HG02852 (cell line): ENCODE measurements around the gene IL18RAP.

Experiments used
- ATAC-seq: cut with Tn5 transposase; IDR thresholded peaks from one replicate; pipeline ENCODE4 v1.9.1; 2021; ENCODE audit warnings: mild to moderate bottlenecking, moderate library complexity; ENCODE audit not compliant: unreplicated experiment

The IL18RAP gene, protein sequence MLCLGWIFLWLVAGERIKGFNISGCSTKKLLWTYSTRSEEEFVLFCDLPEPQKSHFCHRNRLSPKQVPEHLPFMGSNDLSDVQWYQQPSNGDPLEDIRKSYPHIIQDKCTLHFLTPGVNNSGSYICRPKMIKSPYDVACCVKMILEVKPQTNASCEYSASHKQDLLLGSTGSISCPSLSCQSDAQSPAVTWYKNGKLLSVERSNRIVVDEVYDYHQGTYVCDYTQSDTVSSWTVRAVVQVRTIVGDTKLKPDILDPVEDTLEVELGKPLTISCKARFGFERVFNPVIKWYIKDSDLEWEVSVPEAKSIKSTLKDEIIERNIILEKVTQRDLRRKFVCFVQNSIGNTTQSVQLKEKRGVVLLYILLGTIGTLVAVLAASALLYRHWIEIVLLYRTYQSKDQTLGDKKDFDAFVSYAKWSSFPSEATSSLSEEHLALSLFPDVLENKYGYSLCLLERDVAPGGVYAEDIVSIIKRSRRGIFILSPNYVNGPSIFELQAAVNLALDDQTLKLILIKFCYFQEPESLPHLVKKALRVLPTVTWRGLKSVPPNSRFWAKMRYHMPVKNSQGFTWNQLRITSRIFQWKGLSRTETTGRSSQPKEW

DNA sequence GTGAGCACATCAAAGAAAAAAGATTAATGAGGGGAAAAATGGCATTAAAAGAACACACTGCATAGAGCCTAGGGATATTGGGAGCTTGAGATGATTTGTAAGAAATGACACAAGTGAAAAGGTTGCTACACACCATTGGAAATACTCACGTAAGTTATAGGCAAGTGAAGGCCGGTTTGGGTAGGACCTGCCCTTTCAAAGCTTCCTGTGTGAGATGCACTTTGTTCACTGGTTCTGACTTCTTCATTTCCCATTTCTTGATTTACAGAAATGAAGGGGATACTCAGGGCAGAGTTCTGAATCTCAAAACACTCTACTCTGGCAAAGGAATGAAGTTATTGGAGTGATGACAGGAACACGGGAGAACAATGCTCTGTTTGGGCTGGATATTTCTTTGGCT, at the start of gene IL18RAP:
TSS of gene IL18RAP (plus strand) at position 251 of the 400 bp plus-strand sequence. CDS start at position 369, 118 bp downstream.
- no peak for ATAC-seq

DNA sequence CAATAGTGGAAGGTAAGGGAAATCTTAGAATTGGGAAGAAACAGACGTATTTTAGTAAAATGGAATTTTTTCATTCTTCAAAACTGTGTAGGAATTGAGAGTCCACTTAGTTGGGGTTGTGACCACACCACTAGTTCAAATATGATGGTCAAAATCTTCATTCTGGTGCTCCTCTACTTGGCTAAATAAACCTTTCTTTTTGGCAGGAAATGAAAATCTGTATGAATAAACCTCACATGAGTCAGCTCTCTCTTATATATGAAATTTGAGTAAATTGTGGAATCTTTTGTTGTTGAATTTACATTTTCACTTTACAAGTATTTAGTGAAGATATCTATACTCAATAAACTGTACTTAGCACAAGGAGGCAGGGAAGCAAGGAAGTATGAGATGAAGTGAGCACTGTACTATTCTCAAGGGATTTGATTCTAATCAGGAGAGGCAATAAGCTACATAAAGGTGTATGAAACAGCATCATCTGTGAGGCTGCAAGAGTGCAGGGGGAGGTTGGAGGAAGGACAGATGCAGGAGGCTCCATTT, 46.8 kb upstream of the IL18RAP start:
- no peak for ATAC-seq

DNA sequence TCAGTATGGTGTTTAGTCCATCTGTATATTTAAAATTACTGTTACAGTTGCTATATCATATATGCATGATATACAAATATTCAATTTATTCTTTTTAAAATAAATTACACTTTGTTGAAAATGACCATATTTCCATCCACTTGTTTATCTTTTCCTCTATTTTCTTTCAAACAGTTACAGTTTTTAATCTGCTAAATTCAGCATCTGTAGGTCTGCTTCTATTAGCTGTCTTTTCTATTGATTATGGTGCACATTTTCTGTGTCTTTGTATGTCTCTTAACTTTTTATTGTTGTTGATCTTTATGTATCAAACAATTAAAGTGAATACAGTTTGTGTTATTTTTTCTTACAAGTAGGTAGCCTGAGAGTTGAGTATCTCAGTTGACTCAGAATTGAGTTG, 39.2 kb upstream of the IL18RAP start:
- no peak for ATAC-seq

DNA sequence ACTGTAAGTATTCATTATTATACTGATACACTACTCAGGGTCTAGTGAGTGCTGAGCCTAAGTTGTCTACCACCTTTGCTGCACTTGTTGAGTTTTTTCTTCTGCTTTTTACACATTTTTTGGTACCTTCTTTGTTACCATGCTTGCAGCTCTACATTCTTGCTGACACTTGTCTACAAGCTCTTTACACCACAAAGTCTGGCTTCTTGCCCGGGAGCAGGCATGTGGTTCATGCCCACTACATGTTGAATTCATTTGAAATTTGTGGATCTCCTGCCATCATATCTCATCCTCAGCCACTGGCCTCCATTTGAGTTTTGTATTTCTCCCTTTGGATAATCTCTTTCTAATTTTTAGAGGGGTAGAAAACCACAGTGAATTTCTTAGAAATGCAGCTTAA, 37.4 kb upstream of the IL18RAP start:
- ATAC-seq = no peak

DNA sequence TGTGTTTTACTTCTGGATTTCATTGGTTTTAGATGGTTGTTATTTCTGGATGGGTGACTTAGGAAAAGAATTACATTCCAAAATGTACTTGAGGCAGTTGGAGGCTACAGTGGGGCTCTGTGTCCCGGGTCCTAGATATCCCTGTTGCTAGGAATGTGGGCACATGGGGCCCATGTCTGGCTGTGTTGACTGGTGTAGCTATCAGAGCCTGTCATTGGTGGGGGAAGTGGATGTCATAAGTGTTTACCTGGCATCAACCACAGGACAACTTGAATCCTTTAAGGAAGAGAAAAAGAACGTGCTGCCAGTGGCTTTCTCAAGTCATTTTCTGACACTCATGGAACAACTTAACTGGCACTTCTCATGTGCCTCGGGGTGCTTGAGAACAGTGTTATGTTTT, 37.0 kb upstream of the IL18RAP start:
- no peak for ATAC-seq

DNA sequence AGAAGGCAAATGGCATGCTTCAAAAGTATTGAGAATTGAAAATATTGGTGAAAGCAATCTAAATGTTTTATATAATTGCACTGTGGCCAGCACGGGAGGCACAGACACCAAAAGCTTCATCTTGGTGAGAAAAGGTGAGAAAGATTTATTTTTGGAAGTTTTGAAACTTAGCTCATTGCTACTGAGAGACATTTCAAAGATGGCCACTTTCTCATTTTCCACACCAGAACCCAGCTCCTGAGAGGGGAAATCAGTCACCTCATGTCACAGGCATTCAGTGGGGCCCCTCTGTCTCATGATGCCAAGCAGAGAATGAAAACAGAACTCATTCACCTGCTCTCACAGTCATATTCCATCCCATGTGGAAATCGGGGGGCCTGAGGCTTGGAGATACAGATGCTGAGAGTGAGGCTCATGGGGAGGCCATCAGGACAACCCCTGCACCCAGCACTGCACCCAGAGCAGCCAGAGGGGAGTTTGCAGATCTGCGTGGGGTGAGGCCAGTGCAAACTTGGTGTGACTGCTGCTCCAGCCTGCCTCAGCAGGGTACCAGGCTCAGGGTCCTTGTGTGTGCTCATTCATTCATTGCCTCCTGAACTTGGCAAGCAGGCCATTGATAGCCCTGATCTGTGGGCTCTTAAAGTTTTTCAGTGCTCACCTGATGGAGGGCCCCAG, 36.0 kb upstream of the IL18RAP start:
- ATAC-seq = no peak

DNA sequence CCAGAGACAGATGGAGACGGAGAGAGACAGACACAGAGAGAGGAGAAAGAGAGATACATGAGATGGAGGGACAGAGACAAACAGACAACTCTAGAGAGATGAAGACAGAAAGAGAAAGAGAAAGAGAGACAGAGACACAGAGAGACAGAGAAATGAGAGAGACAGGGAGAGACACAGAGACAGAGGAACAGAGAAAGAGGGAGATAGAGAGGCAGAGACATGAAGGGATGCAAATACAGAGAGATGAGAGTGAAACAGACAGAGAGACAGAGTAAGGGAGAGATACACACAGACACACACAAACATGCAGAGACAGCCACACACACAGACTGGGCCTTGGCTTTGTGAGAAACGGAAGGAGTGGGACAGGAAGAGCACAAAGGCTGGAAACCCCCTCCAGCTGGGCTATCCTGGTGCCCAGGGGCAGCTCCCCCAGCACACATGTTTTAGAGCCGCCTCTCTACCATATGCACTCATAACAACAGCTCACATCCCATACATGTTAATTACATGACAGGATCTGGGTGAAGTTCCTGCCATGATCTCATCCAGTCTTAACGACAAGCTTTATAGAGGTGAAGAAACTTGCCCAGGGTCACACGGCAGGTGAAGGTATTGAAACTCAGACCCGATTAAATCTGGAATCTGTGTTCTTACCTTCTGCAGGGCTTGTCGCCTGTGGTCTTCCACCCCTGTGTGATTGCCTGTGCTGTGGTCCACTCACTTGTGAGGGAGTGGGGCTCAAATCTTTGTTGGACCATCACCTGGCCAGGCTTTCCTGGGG, 35.0 kb upstream of the IL18RAP start:
- ATAC-seq = peak; percentile 61

DNA sequence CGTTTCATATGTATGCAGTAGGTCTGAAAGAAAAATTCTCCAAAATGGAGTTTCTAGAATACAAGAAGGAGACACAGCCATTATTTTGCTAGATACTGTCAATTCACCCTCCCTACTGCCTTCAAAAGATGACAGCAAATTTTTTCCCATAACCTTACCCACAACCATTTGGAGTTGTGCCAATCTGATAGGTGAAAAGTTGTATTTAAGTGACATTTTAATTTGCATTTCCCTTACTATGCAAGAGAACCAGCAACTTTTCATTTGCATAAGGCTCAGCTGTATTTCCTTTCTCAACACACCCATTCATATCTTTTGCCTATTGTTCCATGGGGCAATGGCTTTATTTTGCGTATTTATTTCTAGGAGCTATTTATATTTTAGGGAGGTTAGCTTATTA, 31.4 kb upstream of the IL18RAP start:
- no peak for ATAC-seq

DNA sequence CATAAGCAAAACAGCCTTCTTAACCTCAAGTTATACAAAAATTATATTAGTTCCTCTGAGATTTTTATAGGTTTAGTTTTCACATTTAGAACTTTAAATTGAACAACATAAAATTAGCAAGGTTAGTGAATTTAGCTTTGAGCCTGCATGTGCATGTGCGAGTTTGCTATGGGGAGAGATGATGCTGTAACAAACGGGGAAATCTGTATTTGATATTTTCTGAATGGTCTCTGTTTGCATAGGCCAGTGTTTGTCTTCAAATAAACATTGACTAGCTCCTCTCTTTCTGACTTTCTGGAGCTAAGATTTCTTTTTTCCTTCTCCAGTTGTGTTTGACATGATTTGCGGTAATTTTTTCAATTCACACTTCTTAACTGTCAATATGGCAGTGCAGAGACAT, 30.9 kb upstream of the IL18RAP start:
- ATAC-seq = no peak

DNA sequence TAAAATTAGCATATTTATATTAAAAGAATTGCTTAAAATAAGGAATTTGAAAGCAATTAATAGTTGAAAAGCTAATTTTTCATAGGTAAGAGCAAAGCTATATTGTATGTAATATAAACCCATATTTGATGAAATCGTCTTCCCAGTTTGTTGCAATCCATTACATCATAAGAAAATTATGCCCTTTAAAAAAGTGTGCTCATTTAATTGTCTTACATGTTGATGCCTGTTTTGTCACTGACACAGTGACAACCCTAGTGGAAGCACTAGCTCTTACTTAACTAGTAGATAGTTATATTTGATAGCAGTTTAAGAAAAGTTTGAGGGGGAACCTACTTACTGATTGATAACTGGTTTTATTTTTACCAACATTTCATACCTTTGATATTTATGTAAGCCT, 30.0 kb upstream of the IL18RAP start:
- no peak for ATAC-seq

DNA sequence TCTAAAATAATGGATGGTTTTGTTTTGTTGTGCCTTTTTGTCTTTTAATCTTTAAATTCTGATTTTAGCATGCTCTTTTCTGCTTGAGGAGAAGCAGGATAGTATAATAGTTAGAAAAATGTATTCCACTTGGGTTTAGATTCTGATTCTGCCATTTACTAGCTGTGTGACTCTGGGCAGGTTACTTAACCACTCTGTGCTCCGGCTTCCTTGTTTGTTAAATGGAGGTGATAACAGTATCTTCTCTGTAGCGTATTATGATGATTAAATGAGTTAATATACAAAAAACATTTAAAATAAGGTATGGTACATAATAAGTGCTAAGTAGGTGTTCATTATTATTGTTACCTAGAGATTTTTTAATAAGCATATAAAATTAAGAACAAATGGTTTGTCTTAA, 26.9 kb upstream of the IL18RAP start:
- ATAC-seq = no peak

DNA sequence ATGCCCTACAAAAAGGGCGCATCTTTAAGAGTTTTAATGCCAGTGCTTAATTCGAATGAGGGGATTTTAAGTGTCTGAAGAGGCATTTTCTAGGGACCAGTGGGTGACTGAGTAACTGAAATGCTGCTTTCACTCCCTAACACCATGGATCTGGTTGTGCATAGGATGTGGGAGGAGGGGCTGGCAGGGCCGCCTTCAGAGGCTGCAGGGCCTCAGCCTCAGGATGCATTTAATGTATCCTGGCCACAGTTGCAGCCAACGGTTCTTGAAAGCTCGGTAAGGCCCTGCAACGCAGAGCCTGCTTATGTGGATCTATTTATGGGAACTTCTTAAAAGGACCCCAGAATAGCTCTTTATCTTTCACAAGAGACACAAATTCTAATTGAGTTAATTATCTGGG, 25.8 kb upstream of the IL18RAP start:
- no peak for ATAC-seq

DNA sequence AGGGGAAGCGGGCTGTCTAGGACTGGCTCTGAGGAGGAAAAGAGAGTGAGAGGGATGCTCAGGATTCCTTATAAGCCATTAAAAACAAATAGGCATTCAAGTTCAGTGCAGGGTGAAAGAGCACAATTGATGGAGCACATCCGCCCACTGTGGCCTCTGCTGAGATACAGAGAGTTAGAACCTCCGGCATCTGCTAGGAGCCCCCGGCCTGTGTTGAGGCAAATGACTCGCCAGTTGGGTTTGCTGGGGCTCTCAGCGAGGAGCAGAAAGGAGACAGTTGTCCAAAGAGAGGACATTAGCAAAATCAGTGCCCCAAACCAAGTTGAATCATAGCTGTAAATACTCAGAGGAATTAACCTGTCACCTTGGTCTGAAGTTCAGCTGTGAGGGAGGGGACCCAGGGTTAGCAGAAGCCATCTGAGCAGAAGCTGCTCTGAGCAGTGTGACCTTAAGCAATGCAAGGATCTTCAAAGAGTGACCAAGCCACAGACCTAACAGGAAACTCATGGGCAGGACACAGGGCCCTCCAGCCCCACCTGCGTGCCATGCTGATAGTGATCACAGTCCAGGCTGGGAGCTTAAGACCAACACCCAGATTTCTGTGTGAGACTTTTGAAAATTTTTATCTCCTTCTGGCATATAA, 23.3 kb upstream of the IL18RAP start:
- ATAC-seq = no peak

DNA sequence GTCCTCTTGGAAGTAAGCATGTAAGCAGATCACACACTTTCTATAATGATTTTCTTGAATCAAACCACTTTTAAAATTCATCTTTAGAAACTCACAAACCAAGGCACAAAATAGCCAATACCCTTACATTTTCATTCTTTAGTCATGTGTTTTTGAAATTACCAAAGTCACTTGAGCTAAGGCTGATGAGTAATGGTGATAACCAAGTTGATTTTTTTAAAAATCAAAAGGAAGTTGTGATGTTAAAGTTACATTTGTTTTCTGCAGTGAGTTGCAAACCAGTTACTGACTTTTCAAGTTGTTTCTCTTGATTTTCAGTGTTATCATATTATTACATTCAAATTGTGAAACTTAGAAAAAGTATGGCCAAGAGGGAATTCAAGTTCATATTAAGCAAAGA, 21.5 kb upstream of the IL18RAP start:
- no peak for ATAC-seq

DNA sequence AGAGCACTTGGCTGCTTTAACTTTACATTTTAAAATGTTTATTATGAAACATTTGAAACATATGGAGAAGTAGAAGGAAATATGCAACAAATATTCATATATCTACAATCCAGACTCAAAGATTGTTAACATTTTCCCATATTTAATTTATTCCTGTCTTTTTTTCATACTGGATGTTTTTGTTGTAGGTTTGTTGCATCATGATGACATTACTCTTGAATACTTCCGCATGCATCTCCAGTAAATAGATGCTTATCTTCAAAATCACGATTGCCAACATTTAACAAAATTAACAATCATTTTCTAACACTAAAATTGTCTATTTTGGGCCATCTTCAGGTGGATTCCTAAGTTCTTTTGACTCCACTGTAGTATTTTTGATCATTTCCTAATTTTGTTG, 21.1 kb upstream of the IL18RAP start:
- no peak for ATAC-seq

DNA sequence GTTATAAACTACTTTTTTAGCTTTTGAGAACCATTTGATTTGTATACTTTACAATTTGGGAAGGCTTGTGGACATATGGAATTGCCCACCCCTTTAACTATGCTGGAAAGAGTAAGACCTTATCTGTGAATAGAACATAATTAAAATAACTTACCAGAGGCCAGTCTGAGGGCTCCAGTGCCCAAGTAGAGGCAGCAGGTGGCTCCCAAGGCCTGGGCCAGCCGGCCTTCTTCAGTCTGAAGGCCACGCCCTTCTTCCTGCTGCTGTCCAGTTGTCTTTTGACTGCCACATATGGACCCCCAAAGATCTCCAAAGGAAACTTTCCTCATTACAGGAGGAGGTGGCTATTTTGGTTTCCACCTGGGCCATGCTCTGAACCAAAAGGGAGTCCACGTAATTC, 12.0 kb upstream of the IL18RAP start:
- no peak for ATAC-seq

DNA sequence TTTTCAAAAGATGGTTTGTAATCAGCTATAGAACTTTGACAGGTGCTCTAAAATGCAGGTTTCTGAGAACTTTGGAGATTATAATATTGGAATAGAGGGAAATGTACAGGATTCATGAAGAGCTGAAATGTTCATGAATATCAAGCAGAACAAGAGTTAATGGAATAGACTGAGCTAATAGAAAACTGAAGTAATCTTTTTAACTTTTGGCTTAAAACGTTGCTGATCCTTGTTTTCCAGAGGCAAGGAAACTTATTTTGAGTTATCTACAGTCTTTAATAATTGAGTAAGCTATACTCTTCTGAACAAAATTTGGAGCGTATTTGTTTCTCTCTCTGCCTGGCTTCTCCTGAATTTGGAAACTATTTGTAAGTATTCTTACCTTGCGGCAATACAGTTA, 10.8 kb upstream of the IL18RAP start:
- ATAC-seq = no peak

DNA sequence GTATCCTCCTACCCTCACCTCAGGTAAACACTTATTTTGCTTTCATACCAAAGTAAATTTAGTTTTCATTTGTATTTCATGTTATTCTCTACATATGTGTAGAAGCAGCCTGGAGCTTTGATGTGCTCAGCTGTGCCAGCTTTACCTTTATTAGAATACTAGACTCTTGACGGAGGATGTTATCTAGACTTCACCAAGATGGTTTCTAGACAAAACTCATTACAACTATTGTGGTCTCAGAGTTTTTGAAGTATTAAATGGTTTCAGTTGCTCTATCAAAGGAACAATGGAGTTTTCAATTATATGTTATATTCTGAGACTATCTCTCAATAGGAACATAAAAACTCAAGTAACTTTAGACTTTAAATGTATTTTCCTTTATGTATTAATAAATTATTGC, 5.0 kb upstream of the IL18RAP start:
- peak; percentile 45 for ATAC-seq

DNA sequence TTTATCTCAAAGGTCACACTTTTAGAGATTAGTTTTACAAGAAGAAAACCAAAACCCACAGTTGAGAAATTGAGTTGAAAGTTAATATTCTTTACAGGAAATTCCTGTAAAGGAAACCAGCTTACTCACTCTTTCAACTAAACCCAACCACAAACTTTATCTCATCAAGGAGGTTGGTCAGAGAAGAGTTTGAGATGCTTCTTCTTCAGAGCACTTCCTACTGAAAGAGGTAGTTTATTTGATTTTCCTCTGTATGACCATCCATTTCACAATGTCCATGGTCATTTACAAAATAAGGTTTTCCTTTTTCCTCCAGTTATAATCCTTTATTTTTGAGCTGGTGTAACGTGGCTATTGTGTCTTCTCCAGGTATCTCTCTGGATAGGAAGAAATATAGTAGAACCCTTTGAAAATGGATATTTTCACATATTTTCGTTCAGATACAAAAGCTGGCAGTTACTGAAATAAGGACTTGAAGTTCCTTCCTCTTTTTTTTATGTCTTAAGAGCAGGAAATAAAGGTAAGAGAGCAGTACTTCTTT, 4.5 kb upstream of the IL18RAP start:
- peak; percentile 90 for ATAC-seq

DNA sequence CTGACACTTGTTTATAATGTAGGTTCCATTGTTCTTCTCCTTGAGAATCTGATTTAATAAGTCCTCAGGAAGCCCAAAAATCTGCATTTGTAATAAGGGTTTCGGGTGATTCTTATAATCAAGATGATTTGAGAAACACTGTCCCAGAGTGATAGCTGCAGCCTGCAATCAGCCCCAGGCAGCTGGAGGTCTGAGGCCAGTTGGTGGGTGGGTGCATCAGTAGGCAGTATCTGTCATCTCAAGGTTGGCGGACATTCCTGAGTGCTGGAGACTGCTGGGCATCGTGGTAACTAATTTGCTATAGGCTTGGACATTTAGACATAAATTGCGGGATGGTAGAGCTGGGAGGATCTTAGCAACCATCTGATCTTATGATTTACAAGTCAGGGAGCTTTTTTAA, 2.7 kb upstream of the IL18RAP start:
- ATAC-seq = no peak
